Astrocyte (in vitro differentiated cells and primary cell): Measurements from ENCODE around the gene CFAP73. TPM values are rescaled to one million over a fixed set of nuclear protein-coding genes. Genes with fewer than 3 reads are reported as not detected.

Source experiments
- DNase-seq: peaks from one replicate; pipeline ENCODE4 v3.0.0-alpha.2; 2010; ENCODE audit warnings: low read depth
- FAIRE-seq: peaks from 2 replicates; lab custom pipeline; 2011; peaks lifted over from hg19 to GRCh38; lab: Jason Lieb, UNC
- H2AFZ ChIP-seq: 2 replicates; pipeline ENCODE4 v1.6.0; 2012; ENCODE audit warnings: low read depth, low read length, inconsistent platforms
- H3K27ac ChIP-seq: 2 replicates; pipeline ENCODE4 v1.5.1; 2011; ENCODE audit warnings: low read depth, low read length, inconsistent platforms
- H3K27me3 ChIP-seq: 2 replicates; pipeline ENCODE4 v1.6.0; 2011; ENCODE audit warnings: low read length, inconsistent platforms; ENCODE audit not compliant: insufficient read depth
- H3K36me3 ChIP-seq: 2 replicates; pipeline ENCODE4 v1.5.1; 2011; ENCODE audit warnings: low read length, inconsistent platforms; ENCODE audit not compliant: insufficient read depth
- H3K4me1 ChIP-seq: 2 replicates; pipeline ENCODE4 v1.5.1; 2011; ENCODE audit warnings: low read length, inconsistent platforms; ENCODE audit not compliant: insufficient read depth
- H3K4me2 ChIP-seq: 2 replicates; pipeline ENCODE4 v1.6.0; 2012; ENCODE audit warnings: low read length, inconsistent platforms
- H3K4me3 ChIP-seq: 2 replicates; pipeline ENCODE4 v1.5.1; 2011; ENCODE audit warnings: low read depth, mild to moderate bottlenecking, low read length, inconsistent platforms; ENCODE audit not compliant: insufficient read depth
- H3K79me2 ChIP-seq: 2 replicates; pipeline ENCODE4 v1.6.0; 2012; ENCODE audit warnings: mild to moderate bottlenecking, low read length, inconsistent platforms; ENCODE audit not compliant: insufficient read depth
- H3K9ac ChIP-seq: 2 replicates; pipeline ENCODE4 v1.6.0; 2012; ENCODE audit warnings: mild to moderate bottlenecking, low read length, inconsistent platforms
- H3K9me3 ChIP-seq: 2 replicates; pipeline ENCODE4 v1.5.1; 2012; ENCODE audit warnings: low read depth, mild to moderate bottlenecking, low read length, inconsistent platforms; ENCODE audit not compliant: insufficient read depth
- H4K20me1 ChIP-seq: 2 replicates; pipeline ENCODE4 v1.6.0; 2012; ENCODE audit warnings: low read length, inconsistent platforms; ENCODE audit not compliant: insufficient read depth
- H3K27ac Mint-ChIP-seq: one replicate; pipeline ENCODE4 v1.8.0; 2021; ENCODE audit warnings: mild to moderate bottlenecking, mixed read lengths; ENCODE audit not compliant: unreplicated experiment
- H3K27me3 Mint-ChIP-seq: one replicate; pipeline ENCODE4 v1.8.0; 2021; ENCODE audit warnings: low read depth, mixed read lengths; ENCODE audit not compliant: unreplicated experiment
- H3K36me3 Mint-ChIP-seq: one replicate; pipeline ENCODE4 v1.8.0; 2021; ENCODE audit warnings: low read depth, mixed read lengths; ENCODE audit not compliant: unreplicated experiment
- H3K4me1 Mint-ChIP-seq: one replicate; pipeline ENCODE4 v1.8.0; 2021; ENCODE audit warnings: low read depth, mixed read lengths; ENCODE audit not compliant: unreplicated experiment
- H3K4me3 Mint-ChIP-seq: one replicate; pipeline ENCODE4 v1.8.0; 2021; ENCODE audit warnings: mild to moderate bottlenecking, moderate library complexity, mixed read lengths; ENCODE audit not compliant: unreplicated experiment
- H3K9me3 Mint-ChIP-seq: one replicate; pipeline ENCODE4 v1.8.0; 2021; ENCODE audit warnings: mild to moderate bottlenecking, mixed read lengths; ENCODE audit not compliant: unreplicated experiment
- CTCF ChIP-seq: IDR thresholded peaks from 2 replicates; pipeline ENCODE4 v1.5.1; 2011; ENCODE audit warnings: low read depth, mild to moderate bottlenecking, inconsistent platforms, low read length, moderate library complexity; ENCODE audit not compliant: insufficient read depth
- EZH2 ChIP-seq: IDR thresholded peaks from 2 replicates; pipeline ENCODE4 v1.6.1; 2012; ENCODE audit warnings: mild to moderate bottlenecking, low read length, inconsistent platforms; ENCODE audit not compliant: insufficient read depth
- total RNA-seq: library from RNA; stranded (reverse); gene quantifications from 2 replicates; pipeline ENCODE4 v1.2.1, GENCODE V29; 2021

The CFAP73 gene
- total RNA-seq, 1 donor from 2014 or later: not detected

DNA sequence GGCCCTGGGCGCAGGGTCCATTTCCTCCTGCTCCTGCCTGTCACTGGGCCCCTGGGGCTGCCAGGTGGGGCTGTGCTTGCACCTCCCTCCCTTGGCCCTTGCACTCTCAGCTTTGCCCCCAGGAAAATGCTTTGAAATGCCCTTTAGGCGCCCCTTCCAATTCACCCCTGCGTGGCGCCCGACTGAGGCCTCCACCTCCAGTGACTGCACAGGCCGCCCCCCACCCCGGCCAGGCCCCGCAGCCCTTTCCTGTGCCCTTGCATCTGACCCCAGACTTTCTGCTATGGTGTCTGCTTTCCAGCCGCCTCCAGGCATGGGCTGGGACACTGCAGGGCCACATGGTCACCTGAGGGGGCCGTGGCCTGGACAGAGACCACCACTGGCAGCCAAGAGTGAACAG is 18.3 kb downstream of the CFAP73 start:
- H3K27me3 Mint-ChIP-seq: no peaks in the 10 kb centered on the region
- no peaks in the 10 kb centered on the region for H3K4me1 Mint-ChIP-seq
- H3K27me3 ChIP-seq: no peaks in the 10 kb centered on the region
- H3K27ac ChIP-seq: no peak overlapping the region
- no peak overlapping the region for H3K27ac Mint-ChIP-seq
- no peak for TF ChIP-seq EZH2
- TF ChIP-seq CTCF: no peak
- H3K36me3 ChIP-seq: peaks cover 39% of the 10 kb centered on the region
- H4K20me1 ChIP-seq: peaks cover 34% of the 10 kb centered on the region
- FAIRE-seq (no peak), DNase-seq (no peak)
- no peaks in the 10 kb centered on the region for H3K9me3 Mint-ChIP-seq
- no peak overlapping the region for H2AFZ ChIP-seq
- no peaks in the 10 kb centered on the region for H3K9me3 ChIP-seq
- H3K79me2 ChIP-seq: no peaks in the 10 kb centered on the region
- no peak overlapping the region for H3K4me2 ChIP-seq
- peaks cover under 1% of the 10 kb centered on the region for H3K4me1 ChIP-seq
- no peak overlapping the region for H3K4me3 Mint-ChIP-seq
- no peak overlapping the region for H3K9ac ChIP-seq
- H3K4me3 ChIP-seq: no peak overlapping the region
- peaks cover 24% of the 10 kb centered on the region for H3K36me3 Mint-ChIP-seq

- no peak overlapping the region for H3K27ac ChIP-seq
- no peak overlapping the region for H2AFZ ChIP-seq
- TF ChIP-seq CTCF (no peak), EZH2 (no peak)
- no peaks in the 10 kb centered on the region for H3K4me1 Mint-ChIP-seq
- H4K20me1 ChIP-seq: peaks cover 31% of the 10 kb centered on the region
- H3K36me3 Mint-ChIP-seq: peaks cover 22% of the 10 kb centered on the region
- H3K27ac Mint-ChIP-seq: no peak overlapping the region
- no peaks in the 10 kb centered on the region for H3K4me1 ChIP-seq
- DNase-seq (no peak), FAIRE-seq (no peak)
- H3K27me3 Mint-ChIP-seq: no peaks in the 10 kb centered on the region
- H3K4me3 ChIP-seq: no peak overlapping the region
- no peak overlapping the region for H3K4me2 ChIP-seq
- H3K79me2 ChIP-seq: no peaks in the 10 kb centered on the region
- no peak overlapping the region for H3K9ac ChIP-seq
- H3K9me3 Mint-ChIP-seq: no peaks in the 10 kb centered on the region
- no peaks in the 10 kb centered on the region for H3K27me3 ChIP-seq
- no peak overlapping the region for H3K4me3 Mint-ChIP-seq
- no peaks in the 10 kb centered on the region for H3K9me3 ChIP-seq
- peaks cover 51% of the 10 kb centered on the region for H3K36me3 ChIP-seq
Observed at GRCh38 chr12:113169697-113170096, 20.2 kb downstream of the CFAP73 start.

DNA sequence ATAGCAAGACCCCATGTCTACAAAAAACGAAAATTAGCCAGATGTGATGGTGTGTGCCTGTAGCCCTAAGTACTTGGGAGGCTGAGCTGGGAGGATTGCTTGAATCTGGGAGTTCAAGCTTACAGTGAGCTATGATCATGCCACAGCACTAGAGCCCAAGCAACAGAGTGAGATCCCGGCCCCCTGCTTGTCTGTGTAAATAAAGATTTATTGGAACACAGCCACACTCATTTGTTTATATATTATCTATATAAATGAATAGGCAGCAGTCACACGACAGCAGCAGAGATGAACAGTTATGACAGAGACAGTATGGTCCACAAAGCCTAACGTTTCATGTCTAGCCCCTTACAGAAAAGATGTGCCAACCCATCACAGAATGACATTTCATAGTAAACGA is 20.9 kb downstream of the CFAP73 start:
- H3K9ac ChIP-seq: no peak overlapping the region
- no peak overlapping the region for H3K4me3 ChIP-seq
- no peaks in the 10 kb centered on the region for H3K9me3 Mint-ChIP-seq
- TF ChIP-seq EZH2: no peak
- no peak for TF ChIP-seq CTCF
- H4K20me1 ChIP-seq: peaks cover 30% of the 10 kb centered on the region
- H3K27ac Mint-ChIP-seq: no peak overlapping the region
- peaks cover 47% of the 10 kb centered on the region for H3K36me3 ChIP-seq
- H3K4me1 Mint-ChIP-seq: no peaks in the 10 kb centered on the region
- H3K4me2 ChIP-seq: no peak overlapping the region
- H3K9me3 ChIP-seq: no peaks in the 10 kb centered on the region
- no peaks in the 10 kb centered on the region for H3K27me3 ChIP-seq
- H3K4me1 ChIP-seq: no peaks in the 10 kb centered on the region
- H3K36me3 Mint-ChIP-seq: peaks cover 21% of the 10 kb centered on the region
- no peak overlapping the region for H3K27ac ChIP-seq
- no peaks in the 10 kb centered on the region for H3K79me2 ChIP-seq
- DNase-seq (no peak), FAIRE-seq (no peak)
- no peak overlapping the region for H2AFZ ChIP-seq
- no peaks in the 10 kb centered on the region for H3K27me3 Mint-ChIP-seq
- H3K4me3 Mint-ChIP-seq: no peak overlapping the region
